Nephron (organoid): Measurements from ENCODE around the gene KIR3DL2.

Source experiments
- H3K27ac Mint-ChIP-seq, 3 experiments: 2 replicates each; pipeline ENCODE4 v1.8.0; 2020; ENCODE audit warnings: mixed read lengths in 3 of 3, mild to moderate bottlenecking in 2 of 3, moderate library complexity in 1 of 3
- H3K27me3 Mint-ChIP-seq: 2 replicates; pipeline ENCODE4 v1.8.0; 2021; ENCODE audit warnings: low read depth, mild to moderate bottlenecking, moderate library complexity, mixed read lengths
- H3K36me3 Mint-ChIP-seq: 2 replicates; pipeline ENCODE4 v1.8.0; 2020; ENCODE audit warnings: low read depth, mixed read lengths
- H3K4me1 Mint-ChIP-seq: 2 replicates; pipeline ENCODE4 v1.8.0; 2020; ENCODE audit warnings: mixed read lengths
- H3K4me3 Mint-ChIP-seq, 3 experiments: 2 replicates each; pipeline ENCODE4 v1.8.0; 2020; ENCODE audit warnings: mild to moderate bottlenecking in 3 of 3, mixed read lengths in 3 of 3, moderate library complexity in 2 of 3
- H3K9me3 Mint-ChIP-seq: 2 replicates; pipeline ENCODE4 v1.8.0; 2020; ENCODE audit warnings: mixed read lengths
- CTCF ChIP-seq, 3 experiments: fragments of 200-600 bp; sonication (generic); IDR thresholded peaks; one replicate each; pipeline ENCODE4 v1.5.0; 2021; ENCODE audit warnings: antibody characterized with exemption in 3 of 3; ENCODE audit not compliant: unreplicated experiment in 3 of 3

Gene KIR3DL2

GRCh38 chr19:54877471-54877870 lies 27.2 kb downstream of the KIR3DL2 start:
- no peak overlapping the region for H3K27ac Mint-ChIP-seq
- no peak for TF ChIP-seq CTCF (IDR thresholded peaks at IDR 0.05; ENCODE audit: unreplicated experiment in 3 of 3)
- no peak overlapping the region for H3K4me3 Mint-ChIP-seq
- H3K9me3 Mint-ChIP-seq = peaks cover 45% of the 10 kb centered on the region
- no peaks in the 10 kb centered on the region for H3K4me1 Mint-ChIP-seq
- H3K27me3 Mint-ChIP-seq = no peaks in the 10 kb centered on the region
- no peaks in the 10 kb centered on the region for H3K36me3 Mint-ChIP-seq

GRCh38 chr19:54881884-54882283 lies 31.6 kb downstream of the KIR3DL2 start:
- H3K27ac Mint-ChIP-seq = no peak overlapping the region
- no peaks in the 10 kb centered on the region for H3K4me1 Mint-ChIP-seq
- peaks cover 4% of the 10 kb centered on the region for H3K27me3 Mint-ChIP-seq
- H3K36me3 Mint-ChIP-seq = no peaks in the 10 kb centered on the region
- TF ChIP-seq CTCF (IDR thresholded peaks at IDR 0.05; ENCODE audit: unreplicated experiment in 3 of 3) = no peak
- no peak overlapping the region for H3K4me3 Mint-ChIP-seq
- peaks cover 43% of the 10 kb centered on the region for H3K9me3 Mint-ChIP-seq

- H3K4me1 Mint-ChIP-seq = no peaks in the 10 kb centered on the region
- no peaks in the 10 kb centered on the region for H3K36me3 Mint-ChIP-seq
- peaks cover 36% of the 10 kb centered on the region for H3K9me3 Mint-ChIP-seq
- H3K27ac Mint-ChIP-seq = no peak overlapping the region
- H3K4me3 Mint-ChIP-seq = no peak overlapping the region
- H3K27me3 Mint-ChIP-seq = peaks cover 4% of the 10 kb centered on the region
- no peak for TF ChIP-seq CTCF (IDR thresholded peaks at IDR 0.05; ENCODE audit: unreplicated experiment in 3 of 3)
Observed at GRCh38 chr19:54882758-54883157, 32.5 kb downstream of the KIR3DL2 start.

- Mint-ChIP-seq H3K4me3 (no peak overlapping the region), H3K27me3 (peaks cover 4% of the 10 kb centered on the region), H3K27ac (no peak overlapping the region), H3K36me3 (no peaks in the 10 kb centered on the region), H3K9me3 (peaks cover 37% of the 10 kb centered on the region), H3K4me1 (no peaks in the 10 kb centered on the region)
- TF ChIP-seq CTCF (IDR thresholded peaks at IDR 0.05; ENCODE audit: unreplicated experiment in 3 of 3) = no peak
Observed at GRCh38 chr19:54883228-54883627, 33.0 kb downstream of the KIR3DL2 start.

- no peak for TF ChIP-seq CTCF (IDR thresholded peaks at IDR 0.05; ENCODE audit: unreplicated experiment in 3 of 3)
- H3K27ac Mint-ChIP-seq = no peak overlapping the region
- no peaks in the 10 kb centered on the region for H3K36me3 Mint-ChIP-seq
- H3K4me1 Mint-ChIP-seq = no peaks in the 10 kb centered on the region
- H3K4me3 Mint-ChIP-seq = no peak overlapping the region
- H3K27me3 Mint-ChIP-seq = no peaks in the 10 kb centered on the region
- peaks cover 30% of the 10 kb centered on the region for H3K9me3 Mint-ChIP-seq
Observed at GRCh38 chr19:54888239-54888638, 38.0 kb downstream of the KIR3DL2 start.

GRCh38 chr19:54889566-54889965 lies 39.3 kb downstream of the KIR3DL2 start:
- no peak overlapping the region for H3K4me3 Mint-ChIP-seq
- H3K36me3 Mint-ChIP-seq = no peaks in the 10 kb centered on the region
- no peaks in the 10 kb centered on the region for H3K4me1 Mint-ChIP-seq
- H3K27me3 Mint-ChIP-seq = no peaks in the 10 kb centered on the region
- no peak for TF ChIP-seq CTCF (IDR thresholded peaks at IDR 0.05; ENCODE audit: unreplicated experiment in 3 of 3)
- no peak overlapping the region for H3K27ac Mint-ChIP-seq
- peaks cover 32% of the 10 kb centered on the region for H3K9me3 Mint-ChIP-seq
